ENCODE data around the gene ELL.
A peak's percentile ranks its signal among the peaks of the same experiment; 100 is the strongest.

The ELL gene

GRCh38 chr19:18431351-18432197, 90.3 kb downstream of the ELL start:
- TF ChIP-seq REST (IDR thresholded peaks at IDR 0.05; ENCODE audit: low read depth) (no peak), RAD21 (IDR thresholded peaks at IDR 0.05; ENCODE audit: low read depth) (no peak), EGR1 (IDR thresholded peaks at IDR 0.05) (no peak), TCF12 (IDR thresholded peaks at IDR 0.05; ENCODE audit: low read depth) (no peak), CEBPB (IDR thresholded peaks at IDR 0.05) (no peak), TAF1 (IDR thresholded peaks at IDR 0.05; ENCODE audit: low read depth) (no peak), FOXM1 (IDR thresholded peaks at IDR 0.05; ENCODE audit: borderline replicate concordance, low read depth) (no peak), ZBTB7A (IDR thresholded peaks at IDR 0.05; ENCODE audit: low read depth) (no peak), USF1 (IDR thresholded peaks at IDR 0.05) (no peak), CREB1 (IDR thresholded peaks at IDR 0.05; ENCODE audit: low read depth) (no peak), EP300 (IDR thresholded peaks at IDR 0.05; ENCODE audit: borderline replicate concordance) (no peak), NFIC (IDR thresholded peaks at IDR 0.05) (no peak), TEAD4 (IDR thresholded peaks at IDR 0.05) (no peak), YY1 (IDR thresholded peaks at IDR 0.05; ENCODE audit: low read depth) (no peak)
- TF ChIP-seq, protein P1, sequence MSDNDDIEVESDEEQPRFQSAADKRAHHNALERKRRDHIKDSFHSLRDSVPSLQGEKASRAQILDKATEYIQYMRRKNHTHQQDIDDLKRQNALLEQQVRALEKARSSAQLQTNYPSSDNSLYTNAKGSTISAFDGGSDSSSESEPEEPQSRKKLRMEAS (IDR thresholded peaks at IDR 0.05) = no peak

DNA sequence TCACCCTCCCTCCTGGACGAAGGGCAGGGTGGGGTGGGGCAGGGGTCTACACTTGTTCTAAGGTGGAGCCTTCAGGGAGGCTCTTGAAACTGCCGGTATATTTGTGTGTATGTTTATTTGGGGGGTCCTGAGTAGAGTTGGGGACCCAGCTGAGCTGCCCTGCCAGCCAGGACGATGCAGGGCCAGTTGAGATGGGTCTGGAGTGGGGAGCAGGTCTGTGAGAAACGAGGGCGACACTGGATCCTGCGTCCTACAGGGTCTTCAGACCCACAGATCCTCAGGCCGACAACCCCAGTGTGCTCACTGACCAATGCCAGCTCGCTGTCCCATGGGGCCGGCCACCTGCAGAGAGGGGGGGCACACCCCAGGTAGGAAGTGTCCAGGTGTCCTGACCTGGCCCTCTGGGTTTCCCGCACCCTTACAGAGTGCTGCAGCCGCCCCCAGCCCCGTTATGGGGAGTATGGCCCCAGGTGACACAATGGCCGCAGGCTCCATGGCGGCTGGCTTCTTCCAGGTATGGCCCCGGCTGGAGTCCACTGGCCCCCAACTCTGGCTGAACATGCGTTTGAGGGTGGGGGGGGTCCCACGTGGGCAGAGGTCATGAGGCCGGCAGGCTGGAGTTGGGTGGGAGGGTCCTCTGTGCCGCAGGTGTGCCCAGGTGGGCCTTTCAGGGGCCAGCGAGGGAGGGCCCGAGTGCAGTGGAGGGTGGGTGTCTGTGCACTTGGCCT, 91.3 kb downstream of the ELL start:
- TF ChIP-seq TEAD4 (IDR thresholded peaks at IDR 0.05) (no peak), ZBTB7A (IDR thresholded peaks at IDR 0.05; ENCODE audit: low read depth) (peak; percentile 42; the same call in 1 of the 2 replicates)

- TF ChIP-seq, protein P1 (IDR thresholded peaks at IDR 0.05) = no peak
- TF ChIP-seq EP300 (IDR thresholded peaks at IDR 0.05; ENCODE audit: borderline replicate concordance) (no peak), REST (IDR thresholded peaks at IDR 0.05; ENCODE audit: low read depth) (no peak), NFIC (IDR thresholded peaks at IDR 0.05) (no peak), TAF1 (IDR thresholded peaks at IDR 0.05; ENCODE audit: low read depth) (no peak), CEBPB (IDR thresholded peaks at IDR 0.05) (no peak), USF1 (IDR thresholded peaks at IDR 0.05) (no peak), ZBTB7A (IDR thresholded peaks at IDR 0.05; ENCODE audit: low read depth) (no peak), EGR1 (IDR thresholded peaks at IDR 0.05) (no peak), FOXM1 (IDR thresholded peaks at IDR 0.05; ENCODE audit: borderline replicate concordance, low read depth) (no peak), RAD21 (IDR thresholded peaks at IDR 0.05; ENCODE audit: low read depth) (no peak), CREB1 (IDR thresholded peaks at IDR 0.05; ENCODE audit: low read depth) (no peak), YY1 (IDR thresholded peaks at IDR 0.05; ENCODE audit: low read depth) (no peak), TEAD4 (IDR thresholded peaks at IDR 0.05) (no peak), TCF12 (IDR thresholded peaks at IDR 0.05; ENCODE audit: low read depth) (no peak)
These were observed 92.0 kb downstream of the ELL start for GRCh38 chr19:18429717-18430416.

GRCh38 chr19:18428787-18429674, 92.8 kb downstream of the ELL start:
- TF ChIP-seq RAD21 (IDR thresholded peaks at IDR 0.05; ENCODE audit: low read depth) (no peak), NFIC (IDR thresholded peaks at IDR 0.05) (no peak), YY1 (IDR thresholded peaks at IDR 0.05; ENCODE audit: low read depth) (0 out of 2 replicates have a peak, but pooled peaks have one; percentile 16), CREB1 (IDR thresholded peaks at IDR 0.05; ENCODE audit: low read depth) (no peak), CEBPB (IDR thresholded peaks at IDR 0.05) (no peak), TAF1 (IDR thresholded peaks at IDR 0.05; ENCODE audit: low read depth) (no peak), TEAD4 (IDR thresholded peaks at IDR 0.05) (no peak), EGR1 (IDR thresholded peaks at IDR 0.05) (peak; percentile 42; the same call in 1 of the 2 replicates), ZBTB7A (IDR thresholded peaks at IDR 0.05; ENCODE audit: low read depth) (peak; percentile 86), TCF12 (IDR thresholded peaks at IDR 0.05; ENCODE audit: low read depth) (no peak), FOXM1 (IDR thresholded peaks at IDR 0.05; ENCODE audit: borderline replicate concordance, low read depth) (no peak), EP300 (IDR thresholded peaks at IDR 0.05; ENCODE audit: borderline replicate concordance) (no peak), REST (IDR thresholded peaks at IDR 0.05; ENCODE audit: low read depth) (no peak), USF1 (IDR thresholded peaks at IDR 0.05) (no peak)
- TF ChIP-seq, protein P1 (IDR thresholded peaks at IDR 0.05) = 0 out of 2 replicates have a peak, but pooled peaks have one; percentile 15

All from Ishikawa (cell line).